ENCODE results near the gene GLA.

DNA sequence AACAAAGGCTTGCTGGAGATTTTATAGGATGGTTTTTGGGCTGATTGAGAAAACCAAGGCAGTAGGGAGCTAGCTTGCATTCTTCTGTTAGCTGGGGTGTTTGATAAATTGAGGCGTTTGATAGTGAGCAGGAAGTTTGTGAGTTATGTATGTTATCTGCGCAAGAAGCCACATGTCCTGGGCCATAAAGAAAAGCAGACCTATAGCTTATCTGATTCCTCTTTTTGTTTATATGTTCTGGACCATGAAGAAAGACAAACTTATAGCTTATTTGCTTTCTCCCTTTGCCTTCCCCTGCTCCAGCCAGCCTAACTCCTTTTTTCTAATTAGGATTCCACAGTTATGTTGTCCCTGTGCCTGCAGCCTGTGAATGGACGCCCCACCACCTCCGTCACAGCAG lies 9.5 kb upstream of the GLA start:
- TF ChIP-seq ZSCAN30 (CRISPR knock-in tag; IDR thresholded peaks at IDR 0.05) (no peak), CBFB (CRISPR knock-in tag; IDR thresholded peaks at IDR 0.05) (no peak)

Measured in HepG2 (cell line).